BLaER1 treated with 17β-estradiol and CSF1 and Interleukin-3, amounts not matched to agents 10 nM and 100 nM (cell line): ENCODE results near the gene COL23A1.

ENCODE experiments used
- H3K27ac ChIP-seq, 11 experiments: shearing (Covaris generic); formaldehyde crosslinking; 2 replicates each; pipeline ENCODE4 v1.8.1; 2022
- H3K27me3 ChIP-seq, 11 experiments: shearing (Covaris generic); formaldehyde crosslinking; 2 replicates each; pipeline ENCODE4 v1.8.1; 2022
- H3K36me3 ChIP-seq, 11 experiments: shearing (Covaris generic); formaldehyde crosslinking; 2 replicates each; pipeline ENCODE4 v1.8.1; 2022
- H3K4me1 ChIP-seq, 10 experiments: shearing (Covaris generic); formaldehyde crosslinking; 2 replicates each; pipeline ENCODE4 v1.8.1; 2022
- H3K4me2 ChIP-seq, 11 experiments: shearing (Covaris generic); formaldehyde crosslinking; 2 replicates each; pipeline ENCODE4 v1.8.1; 2022
- H3K4me3 ChIP-seq, 10 experiments: shearing (Covaris generic); formaldehyde crosslinking; 2 replicates each; pipeline ENCODE4 v1.8.1; 2022
- H3K9ac ChIP-seq, 11 experiments: shearing (Covaris generic); formaldehyde crosslinking; 2 replicates each; pipeline ENCODE4 v1.8.1; 2022
- H3K9me3 ChIP-seq, 11 experiments: shearing (Covaris generic); formaldehyde crosslinking; replicated peaks in 1 of 11; 2 replicates each; pipeline ENCODE4 v1.8.1; 2022
- H4K20me1 ChIP-seq, 11 experiments: shearing (Covaris generic); formaldehyde crosslinking; 2 replicates each; pipeline ENCODE4 v1.8.1; 2022
- Cebpa-rat ChIP-seq, 11 experiments: shearing (Covaris generic); IDR thresholded peaks; 2 replicates each; pipeline ENCODE4 v1.8.1; 2022

COL23A1 gene

DNA sequence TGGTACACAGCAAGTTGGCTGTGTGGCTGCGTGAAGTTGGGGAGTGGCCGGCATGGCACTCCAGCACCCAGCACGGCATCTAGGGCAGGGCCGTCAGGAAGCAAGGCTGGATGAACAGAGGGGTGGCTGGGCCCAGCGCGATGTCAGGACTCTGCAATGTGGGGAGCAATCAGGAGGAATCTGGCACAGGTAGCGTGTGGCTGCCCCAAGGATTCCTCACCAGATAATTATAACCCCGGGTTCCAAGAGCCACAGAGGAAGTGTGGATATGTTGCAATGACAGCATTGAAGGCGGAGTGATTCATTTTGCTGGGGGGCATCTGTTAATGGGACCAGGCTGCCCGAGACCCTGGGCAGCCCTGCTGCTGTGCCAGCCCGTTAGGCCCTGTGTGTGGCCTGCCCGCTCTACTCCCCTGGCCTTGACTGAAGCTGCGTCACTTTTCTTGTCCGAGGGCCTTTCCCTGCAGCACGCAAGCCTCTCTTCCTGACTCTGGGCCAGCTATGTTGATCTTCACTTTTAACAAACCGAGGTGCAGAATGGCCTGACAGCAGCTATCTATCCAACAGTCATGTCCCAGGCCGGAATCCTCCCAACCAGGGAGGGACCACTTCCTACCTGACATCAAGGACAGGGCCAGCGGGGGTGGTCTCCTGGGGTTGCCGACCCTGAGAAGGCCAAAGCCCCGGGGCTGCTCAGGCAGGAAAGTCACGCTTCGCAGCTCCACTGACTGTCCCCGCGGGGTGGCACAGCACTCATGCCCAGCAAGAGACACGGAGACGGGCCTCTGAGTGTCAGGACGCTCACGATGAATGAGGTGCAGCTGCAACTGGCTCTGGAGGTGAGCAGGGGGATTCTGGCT lies 239.6 kb downstream of the COL23A1 start:
- H3K4me1 ChIP-seq: peaks cover 27 to 44% (median 30%) of the 10 kb centered on the region in 10 experiments
- peak in 10 of 11 experiments; percentile 28 to 69 (median 44); a peak in 11 of 22 replicates for TF ChIP-seq Cebpa-rat (IDR thresholded peaks at IDR 0.05)
- H3K9ac ChIP-seq: peak overlapping the region; percentile 5 to 63 (median 49); a peak in 19 of 22 replicates
- peak overlapping the region; percentile 68 to 94 (median 88) for H3K4me2 ChIP-seq
- peak overlapping the region in 4 of 10 experiments; percentile 5 to 41 (median 8); a peak in 4 of 20 replicates for H3K4me3 ChIP-seq
- no peaks in the 10 kb centered on the region for H3K36me3 ChIP-seq
- 0 out of 22 replicates have a peak, but pooled peaks cover 0 to 4% (median 0%) of the 10 kb centered on the region in 11 experiments for H3K9me3 ChIP-seq
- peaks cover 0 to 12% (median 3%) of the 10 kb centered on the region in 11 experiments; a peak in 10 of 22 replicates for H3K27me3 ChIP-seq
- peak overlapping the region; percentile 10 to 76 (median 63); a peak in 18 of 22 replicates for H3K27ac ChIP-seq
- H4K20me1 ChIP-seq: no peaks in the 10 kb centered on the region

- Histone ChIP-seq H3K4me3 (peak overlapping the region in 2 of 10 experiments; percentile 5 to 41; a peak in 2 of 20 replicates), H3K27me3 (peaks cover 0 to 9% (median 0%) of the 10 kb centered on the region in 11 experiments; a peak in 1 of 22 replicates), H3K4me1 (peaks cover 24 to 38% (median 27%) of the 10 kb centered on the region in 10 experiments), H3K9me3 (0 out of 22 replicates have a peak, but pooled peaks cover 0 to 4% (median 0%) of the 10 kb centered on the region in 11 experiments), H3K4me2 (peak overlapping the region; percentile 68 to 94 (median 88)), H3K9ac (peak overlapping the region in 9 of 11 experiments; percentile 5 to 62 (median 49); a peak in 12 of 22 replicates), H3K27ac (peak overlapping the region in 8 of 11 experiments; percentile 39 to 76 (median 65); a peak in 16 of 22 replicates), H3K36me3 (no peaks in the 10 kb centered on the region), H4K20me1 (no peaks in the 10 kb centered on the region)
- no peak for TF ChIP-seq Cebpa-rat (IDR thresholded peaks at IDR 0.05)
Measured at GRCh38 chr5:178349625-178350353, 240.4 kb downstream of the COL23A1 start.

DNA sequence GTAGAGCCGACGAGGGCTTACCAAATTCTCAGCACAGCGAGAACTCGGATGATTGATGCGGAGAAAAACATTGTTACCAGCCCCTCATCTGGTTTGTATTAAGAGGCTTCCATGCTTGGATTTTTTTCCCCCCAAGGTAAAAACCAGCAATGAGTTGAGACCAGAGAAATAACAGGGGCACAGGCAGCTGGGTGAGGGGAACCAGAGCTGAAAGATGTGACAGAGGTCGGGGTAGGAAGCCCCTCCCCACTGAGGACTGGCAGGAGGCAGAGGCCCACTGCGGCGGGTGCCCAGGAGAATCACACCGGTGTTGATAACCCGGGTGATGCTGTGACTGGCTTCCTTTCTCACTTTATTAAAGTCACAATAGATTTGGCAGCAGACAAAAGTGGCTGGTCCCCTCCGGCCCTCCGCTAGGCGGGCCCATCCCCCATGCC lies 241.1 kb downstream of the COL23A1 start:
- H3K4me3 ChIP-seq: no peak overlapping the region
- H3K4me1 ChIP-seq: peaks cover 24 to 38% (median 27%) of the 10 kb centered on the region in 10 experiments
- H3K9me3 ChIP-seq: peaks cover 0 to 6% (median 0%) of the 10 kb centered on the region in 11 experiments; a peak in 3 of 22 replicates
- no peak overlapping the region for H3K27ac ChIP-seq
- H4K20me1 ChIP-seq: no peaks in the 10 kb centered on the region
- no peaks in the 10 kb centered on the region for H3K36me3 ChIP-seq
- H3K9ac ChIP-seq: no peak overlapping the region
- peaks cover 0 to 9% (median 0%) of the 10 kb centered on the region in 11 experiments; a peak in 1 of 22 replicates for H3K27me3 ChIP-seq
- TF ChIP-seq Cebpa-rat (IDR thresholded peaks at IDR 0.05): no peak
- peak overlapping the region in 2 of 11 experiments; percentile 30 to 94; a peak in 2 of 22 replicates for H3K4me2 ChIP-seq

DNA sequence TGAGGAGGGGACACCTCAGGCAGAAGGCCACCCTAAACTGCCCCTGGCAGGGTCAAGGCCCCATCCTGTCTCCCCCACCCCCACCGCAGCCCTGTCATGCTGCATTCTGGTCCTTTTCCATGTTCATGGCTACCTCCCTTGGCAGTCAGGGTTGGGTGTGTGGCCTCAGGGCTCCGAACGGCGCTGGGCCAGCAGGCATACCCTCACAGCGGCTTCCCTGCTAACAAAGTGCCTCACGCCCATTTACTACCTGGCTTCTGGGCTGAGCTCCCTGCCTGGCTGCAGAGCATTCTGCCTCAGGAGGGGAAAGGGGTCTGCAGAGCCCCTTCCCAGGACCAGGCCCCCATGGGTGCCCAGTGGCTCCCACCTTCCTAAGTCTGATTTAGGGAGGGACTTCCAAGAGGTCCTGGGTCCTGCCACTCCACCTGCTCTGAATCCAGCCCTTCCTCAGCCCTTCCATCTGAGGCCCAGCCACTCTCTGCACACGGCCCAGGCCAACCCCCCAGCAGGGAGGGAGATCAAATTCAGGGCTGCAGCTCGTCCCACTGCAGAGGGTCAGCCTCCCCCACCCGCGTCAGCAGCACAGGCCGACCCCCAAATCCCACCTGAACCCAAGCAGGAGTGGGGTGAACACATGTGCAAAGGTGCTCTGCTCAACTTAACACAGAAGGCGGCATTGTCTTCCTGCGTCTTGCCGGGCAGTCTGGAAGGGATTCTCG lies 241.7 kb downstream of the COL23A1 start:
- Histone ChIP-seq H3K4me1 (peaks cover 24 to 38% (median 27%) of the 10 kb centered on the region in 10 experiments), H3K27me3 (peaks cover 0 to 9% (median 0%) of the 10 kb centered on the region in 11 experiments; a peak in 1 of 22 replicates), H3K36me3 (no peaks in the 10 kb centered on the region)

DNA sequence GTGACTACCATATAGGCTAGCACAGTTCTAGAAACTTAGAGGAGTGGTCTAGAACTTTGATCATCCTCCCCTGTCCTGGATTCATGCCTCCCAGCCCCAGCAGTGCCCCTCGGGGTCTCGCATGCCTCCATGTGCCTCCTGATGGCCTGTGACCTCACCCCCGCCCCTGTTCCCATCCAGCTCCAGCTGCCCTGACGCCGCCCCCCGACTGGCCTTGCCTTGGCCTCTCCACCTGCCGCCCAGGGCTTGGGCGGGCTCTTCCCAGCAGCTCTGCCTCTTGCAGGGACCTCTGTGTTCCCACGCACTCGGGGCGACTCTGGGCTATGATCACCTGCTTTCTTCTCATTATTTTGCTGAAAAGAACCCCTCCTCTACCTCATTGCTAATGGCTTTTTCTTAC lies 242.2 kb downstream of the COL23A1 start:
- Histone ChIP-seq H3K9me3 (peaks cover 0 to 10% (median 0%) of the 10 kb centered on the region in 11 experiments; a peak in 3 of 22 replicates), H3K9ac (no peak overlapping the region), H4K20me1 (no peaks in the 10 kb centered on the region), H3K27me3 (peaks cover 0 to 9% (median 0%) of the 10 kb centered on the region in 11 experiments; a peak in 1 of 22 replicates), H3K4me3 (no peak overlapping the region), H3K27ac (no peak overlapping the region), H3K4me2 (no peak overlapping the region), H3K36me3 (no peaks in the 10 kb centered on the region), H3K4me1 (peaks cover 24 to 38% (median 27%) of the 10 kb centered on the region in 10 experiments)
- TF ChIP-seq Cebpa-rat (IDR thresholded peaks at IDR 0.05): no peak

More for the DNA sequence above, 241.7 kb downstream of the COL23A1 start:
- Histone ChIP-seq H3K4me2 (no peak overlapping the region), H3K4me3 (no peak overlapping the region), H3K9ac (no peak overlapping the region), H3K9me3 (peaks cover 0 to 10% (median 0%) of the 10 kb centered on the region in 11 experiments; a peak in 3 of 22 replicates), H4K20me1 (no peaks in the 10 kb centered on the region), H3K27ac (no peak overlapping the region)
- TF ChIP-seq Cebpa-rat (IDR thresholded peaks at IDR 0.05): no peak

DNA sequence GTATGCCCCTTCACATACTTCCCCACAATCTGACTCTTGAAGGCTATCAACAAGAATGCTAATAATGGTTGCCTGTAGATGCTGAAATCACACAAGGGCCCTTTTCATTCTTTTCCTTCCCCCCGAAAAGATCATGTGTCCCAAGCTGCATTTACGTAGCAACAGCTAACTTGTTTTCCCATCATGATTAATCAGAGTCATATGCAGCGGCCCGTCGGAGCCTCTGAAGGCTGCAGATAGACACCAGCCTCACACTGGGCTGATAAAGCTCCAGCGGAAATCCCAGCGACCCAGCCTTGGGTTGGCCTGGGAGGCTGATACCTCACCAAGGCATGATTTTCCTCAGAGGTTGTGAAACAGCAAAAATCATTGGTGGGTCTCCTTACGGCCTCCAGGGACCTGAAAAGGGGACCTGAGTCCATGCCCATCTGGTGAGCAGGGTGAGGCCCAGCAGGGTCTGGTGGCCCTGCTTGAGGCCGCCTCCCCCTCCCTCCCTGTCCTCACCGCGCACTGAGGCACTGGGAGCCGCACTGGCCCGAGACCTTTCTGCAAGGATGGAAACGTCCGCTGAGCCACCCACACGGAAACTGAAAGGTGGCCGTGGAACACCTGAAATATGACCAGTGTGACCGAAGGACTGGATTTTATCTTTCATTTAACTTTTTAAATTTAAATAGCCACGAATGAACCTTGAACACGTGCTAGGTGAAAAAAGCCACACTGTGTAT lies 243.4 kb downstream of the COL23A1 start:
- TF ChIP-seq Cebpa-rat (IDR thresholded peaks at IDR 0.05): no peak
- no peak overlapping the region for H3K4me3 ChIP-seq
- no peaks in the 10 kb centered on the region for H3K36me3 ChIP-seq
- H3K27me3 ChIP-seq: 0 out of 22 replicates have a peak, but pooled peaks cover 0 to 6% (median 0%) of the 10 kb centered on the region in 11 experiments
- no peaks in the 10 kb centered on the region for H4K20me1 ChIP-seq
- H3K4me1 ChIP-seq: peaks cover 22 to 33% (median 24%) of the 10 kb centered on the region in 10 experiments
- no peak overlapping the region for H3K27ac ChIP-seq
- H3K9ac ChIP-seq: no peak overlapping the region
- peaks cover 0 to 10% (median 0%) of the 10 kb centered on the region in 11 experiments; a peak in 3 of 22 replicates for H3K9me3 ChIP-seq
- H3K4me2 ChIP-seq: no peak overlapping the region

GRCh38 chr5:178343306-178343705 lies 246.9 kb downstream of the COL23A1 start:
- no peak overlapping the region for H3K4me2 ChIP-seq
- no peaks in the 10 kb centered on the region for H3K36me3 ChIP-seq
- H3K27me3 ChIP-seq: no peaks in the 10 kb centered on the region
- peaks cover 2 to 25% (median 15%) of the 10 kb centered on the region in 10 experiments; a peak in 18 of 20 replicates for H3K4me1 ChIP-seq
- H3K9ac ChIP-seq: no peak overlapping the region
- TF ChIP-seq Cebpa-rat (IDR thresholded peaks at IDR 0.05): no peak
- H3K9me3 ChIP-seq: peaks cover 0 to 10% (median 0%) of the 10 kb centered on the region in 11 experiments; a peak in 3 of 22 replicates
- no peak overlapping the region for H3K4me3 ChIP-seq
- no peak overlapping the region for H3K27ac ChIP-seq
- peaks cover 0 to 6% (median 0%) of the 10 kb centered on the region in 11 experiments; a peak in 1 of 22 replicates for H4K20me1 ChIP-seq
